Endothelial cell of umbilical vein (primary cell): Measurements from ENCODE around the gene C6orf89. TPM values are rescaled to one million over a fixed set of nuclear protein-coding genes. Genes with fewer than 3 reads are reported as not detected.

ENCODE experiments used
- BruUV-seq: library from RNA; stranded (reverse); fragments of 400-500 nt; replicated peaks from 2 replicates; lab custom pipeline; 2021; lab: Mats Ljungman, UMichigan
- CTCF ChIA-PET: fragments of 300-600, 350-600 bp; sonication (Branson Sonifier 250); formaldehyde crosslinking; loops from one replicate; lab custom pipeline; 2021; ENCODE audit warnings: antibody characterized with exemption, inconsistent platforms; lab: Charles Lee
- POLR2A ChIA-PET: fragments of 300-600, 350-600 bp; sonication (Branson Sonifier 250); formaldehyde crosslinking; loops from one replicate; lab custom pipeline; 2021; ENCODE audit warnings: antibody characterized with exemption, inconsistent platforms; lab: Charles Lee
- DNase-seq: peaks from one replicate; pipeline ENCODE4 v3.0.0-alpha.2; 2011; ENCODE audit warnings: low read depth, low spot score
- FAIRE-seq: peaks from 2 replicates; lab custom pipeline; 2011; peaks lifted over from hg19 to GRCh38; lab: Jason Lieb, UNC
- H2AFZ ChIP-seq: 2 replicates; pipeline ENCODE4 v1.6.0; 2012; ENCODE audit warnings: low read depth, low read length, control low read depth, inconsistent platforms
- H3K27ac ChIP-seq: 2 replicates; pipeline ENCODE4 v1.5.1; 2011; ENCODE audit warnings: low read depth, mild to moderate bottlenecking, control low read depth, low read length, moderate library complexity; ENCODE audit not compliant: insufficient read depth
- H3K27me3 ChIP-seq, 2 experiments: 2 replicates each; pipeline versions ENCODE4 v1.6.0 to v1.6.1; 2011; ENCODE audit warnings: low read length in 2 of 2, mixed read lengths in 1 of 2; ENCODE audit not compliant: control insufficient read depth in 2 of 2, insufficient read depth in 2 of 2
- H3K36me3 ChIP-seq, 2 experiments: 2 replicates in 1 of 2; 3 replicates in 1 of 2; pipeline ENCODE4 v1.5.1; 2011; ENCODE audit warnings: low read length in 2 of 2, mild to moderate bottlenecking in 1 of 2, moderate library complexity in 1 of 2; ENCODE audit not compliant: control insufficient read depth in 2 of 2, insufficient read depth in 2 of 2; ENCODE audit errors: extremely low read depth in 1 of 2
- H3K4me1 ChIP-seq: 3 replicates; pipeline ENCODE4 v1.5.1; 2011; ENCODE audit warnings: mild to moderate bottlenecking, low read length; ENCODE audit not compliant: control insufficient read depth, insufficient read depth; ENCODE audit errors: extremely low read depth
- H3K4me2 ChIP-seq: 2 replicates; pipeline ENCODE4 v1.6.1; 2011; ENCODE audit warnings: low read length, control low read depth, mixed read lengths; ENCODE audit not compliant: insufficient read depth
- H3K4me3 ChIP-seq, 3 experiments: fragments of 200-600 bp in 1 of 3; sonication (generic), shearing (Covaris generic) in 1 of 3; replicated peaks in 1 of 3; 2 replicates each; pipeline ENCODE4 v1.5.1; 2011 to 2016; ENCODE audit warnings: control low read depth in 3 of 3, low read length in 3 of 3, mild to moderate bottlenecking in 2 of 3, inconsistent platforms in 1 of 3, low read depth in 1 of 3, moderate library complexity in 1 of 3; ENCODE audit not compliant: insufficient read depth in 1 of 3
- H3K79me2 ChIP-seq: 2 replicates; pipeline ENCODE4 v1.6.0; 2012; ENCODE audit warnings: low read length, inconsistent platforms; ENCODE audit not compliant: control insufficient read depth, insufficient read depth
- H3K9ac ChIP-seq: replicated peaks from 2 replicates; pipeline ENCODE3; 2011; ENCODE audit warnings: low read length, control low read depth; ENCODE audit not compliant: insufficient read depth; ENCODE audit errors: extremely low read depth
- H3K9me1 ChIP-seq: replicated peaks from 3 replicates; pipeline ENCODE4 v1.6.0; 2011; ENCODE audit warnings: mild to moderate bottlenecking, low read length; ENCODE audit not compliant: control insufficient read depth, insufficient read depth; ENCODE audit errors: extremely low read depth
- H3K9me3 ChIP-seq: replicated peaks from 2 replicates; pipeline ENCODE4 v1.5.1; 2012; ENCODE audit warnings: low read length, inconsistent platforms; ENCODE audit not compliant: control insufficient read depth, insufficient read depth
- H4K20me1 ChIP-seq: replicated peaks from 2 replicates; pipeline ENCODE3; 2011; ENCODE audit warnings: mild to moderate bottlenecking, low read length; ENCODE audit not compliant: control insufficient read depth, insufficient read depth; ENCODE audit errors: extremely low read depth
- EZH2 ChIP-seq: IDR thresholded peaks from 2 replicates; pipeline ENCODE4 v1.6.1; 2012; ENCODE audit warnings: borderline replicate concordance, low read depth, mild to moderate bottlenecking, moderate library complexity, low read length, inconsistent platforms; ENCODE audit not compliant: severe bottlenecking
- FOS ChIP-seq: IDR thresholded peaks from 2 replicates; pipeline ENCODE4 v1.6.1; 2011; ENCODE audit warnings: mild to moderate bottlenecking, low read length, moderate library complexity, borderline replicate concordance; ENCODE audit not compliant: insufficient read depth
- GATA2 ChIP-seq: IDR thresholded peaks from 2 replicates; pipeline ENCODE4 v1.7.0; 2011; ENCODE audit warnings: low read depth, mild to moderate bottlenecking, moderate library complexity, mixed read lengths, low read length; ENCODE audit not compliant: insufficient read length, insufficient read depth
- JUN ChIP-seq: IDR thresholded peaks from 2 replicates; pipeline ENCODE4 v1.6.1; 2011; ENCODE audit warnings: borderline replicate concordance, low read depth; ENCODE audit not compliant: insufficient read length, insufficient read depth
- MYC ChIP-seq: IDR thresholded peaks from one replicate; pipeline ENCODE4 v1.6.1; 2011; ENCODE audit warnings: mild to moderate bottlenecking, low read depth, low read length
- POLR2A ChIP-seq: IDR thresholded peaks from 2 replicates; pipeline ENCODE4 v1.6.1; 2012; ENCODE audit warnings: low read depth, mild to moderate bottlenecking, control low read depth, low read length
- POLR2AphosphoS5 ChIP-seq: IDR thresholded peaks from 2 replicates; pipeline ENCODE4 v1.6.1; 2012; ENCODE audit warnings: low read depth, mild to moderate bottlenecking, control low read depth, low read length, moderate library complexity; ENCODE audit not compliant: insufficient read depth
- dilution Hi-C: fragments of 300-500 bp; cut with MboI; formaldehyde crosslinking; loops from one replicate; pipeline ENCODE4 v1.15.0; 2019; ENCODE audit warnings: low sequenced_read_pairs; ENCODE audit not compliant: extremely low pct_ligation_motif_present
- intact Hi-C: fragments of 100-400 bp; cut with micrococcal nuclease; formaldehyde crosslinking; loops from one replicate; pipeline ENCODE4 v1.10.0; 2022
- polyA plus RNA-seq, 4 experiments: library from polyadenylated mRNA; depleted of rRNA in 3 of 4; stranded (reverse) in 3 of 4; unstranded in 1 of 4; fragments of >200 nt; gene quantifications; 2 replicates each; pipeline versions ENCODE4 v1.2.1 to v1.2.3, GENCODE V29; 2011 to 2012; ENCODE audit warnings: missing spikeins in 1 of 4
- total RNA-seq: library from RNA; stranded (reverse); gene quantifications from 2 replicates; pipeline ENCODE4 v1.2.3, GENCODE V29; 2021
- TF ChIP-seq, protein P1 (sequence below), 2 donors: IDR thresholded peaks; 1 replicate in 1 of 2; 2 replicates in 1 of 2; pipeline ENCODE4 v1.5.1; 2011; ENCODE audit warnings: low read length in 2 of 2, mild to moderate bottlenecking in 2 of 2, moderate library complexity in 2 of 2, control low read depth in 1 of 2, inconsistent platforms in 1 of 2, low read depth in 1 of 2; ENCODE audit not compliant: insufficient read depth in 1 of 2; ENCODE audit errors: extremely low read depth in 1 of 2
- TF ChIP-seq, protein P2 (sequence below): IDR thresholded peaks from 2 replicates; pipeline ENCODE4 v1.6.1; 2011; ENCODE audit not compliant: insufficient read depth, insufficient read length

C6orf89 gene
- total and polyA plus RNA-seq, 2 donors (not counting 3 experiments of a cell fraction or from before 2014, with no cell fraction given), result 18.2 to 34.0 TPM

DNA sequence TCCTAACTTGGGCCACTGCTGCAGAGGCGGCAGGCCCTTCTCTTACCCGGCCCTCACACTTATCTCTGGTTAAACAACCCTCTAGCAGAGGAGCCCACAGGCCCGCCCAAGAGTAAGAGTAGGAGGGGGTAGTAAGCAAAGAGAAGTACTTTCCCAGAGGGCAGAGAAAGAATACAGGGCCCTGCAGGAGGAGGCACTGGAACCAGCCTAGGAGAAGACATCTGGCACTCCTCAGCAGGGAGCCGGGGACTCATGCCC, 90.2 kb downstream of the C6orf89 start:
- H4K20me1 ChIP-seq, result no peaks in the 10 kb centered on the region
- H3K79me2 ChIP-seq, result peaks cover 30% of the 10 kb centered on the region
- TF ChIP-seq POLR2A (no peak), JUN (no peak), FOS (no peak), GATA2 (no peak), POLR2AphosphoS5 (no peak), MYC (no peak), EZH2 (no peak)
- TF ChIP-seq, protein P1, sequence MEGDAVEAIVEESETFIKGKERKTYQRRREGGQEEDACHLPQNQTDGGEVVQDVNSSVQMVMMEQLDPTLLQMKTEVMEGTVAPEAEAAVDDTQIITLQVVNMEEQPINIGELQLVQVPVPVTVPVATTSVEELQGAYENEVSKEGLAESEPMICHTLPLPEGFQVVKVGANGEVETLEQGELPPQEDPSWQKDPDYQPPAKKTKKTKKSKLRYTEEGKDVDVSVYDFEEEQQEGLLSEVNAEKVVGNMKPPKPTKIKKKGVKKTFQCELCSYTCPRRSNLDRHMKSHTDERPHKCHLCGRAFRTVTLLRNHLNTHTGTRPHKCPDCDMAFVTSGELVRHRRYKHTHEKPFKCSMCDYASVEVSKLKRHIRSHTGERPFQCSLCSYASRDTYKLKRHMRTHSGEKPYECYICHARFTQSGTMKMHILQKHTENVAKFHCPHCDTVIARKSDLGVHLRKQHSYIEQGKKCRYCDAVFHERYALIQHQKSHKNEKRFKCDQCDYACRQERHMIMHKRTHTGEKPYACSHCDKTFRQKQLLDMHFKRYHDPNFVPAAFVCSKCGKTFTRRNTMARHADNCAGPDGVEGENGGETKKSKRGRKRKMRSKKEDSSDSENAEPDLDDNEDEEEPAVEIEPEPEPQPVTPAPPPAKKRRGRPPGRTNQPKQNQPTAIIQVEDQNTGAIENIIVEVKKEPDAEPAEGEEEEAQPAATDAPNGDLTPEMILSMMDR (IDR thresholded peaks at IDR 0.05; ENCODE audit: extremely low read depth in 1 of 2, insufficient read depth in 1 of 2, low read depth in 1 of 2, low read length in 2 of 2), result no peak
- TF ChIP-seq, protein P2, sequence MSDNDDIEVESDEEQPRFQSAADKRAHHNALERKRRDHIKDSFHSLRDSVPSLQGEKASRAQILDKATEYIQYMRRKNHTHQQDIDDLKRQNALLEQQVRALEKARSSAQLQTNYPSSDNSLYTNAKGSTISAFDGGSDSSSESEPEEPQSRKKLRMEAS, result no peak
- ChIA-PET CTCF (interaction anchor here (5.3 kb wide), 1 partner anchor 43 kb away, joined by 40 read pairs; no protein-coding TSS in a partner anchor), POLR2A (no interaction called here)
- H3K4me1 ChIP-seq, result no peaks in the 10 kb centered on the region
- no peak overlapping the region for H3K4me2 ChIP-seq
- no TSS peak for BruUV-seq
- H3K9me1 ChIP-seq, result no peaks in the 10 kb centered on the region
- H3K4me3 ChIP-seq, result no peak overlapping the region
- dilution Hi-C loops (no loop called here), intact Hi-C loops (no loop called here)
- no peak for DNase-seq
- H2AFZ ChIP-seq, result no peak overlapping the region
- H3K9me3 ChIP-seq, result no peaks in the 10 kb centered on the region
- H3K27ac ChIP-seq, result no peak overlapping the region
- H3K9ac ChIP-seq, result no peak overlapping the region
- no peaks in the 10 kb centered on the region for H3K27me3 ChIP-seq
- FAIRE-seq, result no peak
- peaks cover 32 to 77% of the 10 kb centered on the region in 2 experiments for H3K36me3 ChIP-seq
